ENCODE data around the gene HIF1AN.

GRCh38 chr10:100504096-100504495 is 31.6 kb upstream of the HIF1AN start:
- no peak for TF ChIP-seq CTCF (IDR thresholded peaks at IDR 0.05 in 4 of 5, conservative IDR thresholded peaks at IDR 0.05 in 1 of 5)
- TF ChIP-seq POLR2A (IDR thresholded peaks at IDR 0.05), result no peak
